NCI-H69 (cell line): ENCODE data around the gene DSG4.

Source experiments
- DNase-seq: peaks from one replicate; lab custom pipeline; 2025; lab: John Stamatoyannopoulos, UW

Gene DSG4

GRCh38 chr18:31447530-31448191 lies 71.1 kb downstream of the DSG4 start, which contains the start of gene DSG3:
Gene DSG3 (plus strand): TSS chr18:31447741. CDS start chr18:31447878, 137 bp downstream.
- DNase-seq: no peak

DNA sequence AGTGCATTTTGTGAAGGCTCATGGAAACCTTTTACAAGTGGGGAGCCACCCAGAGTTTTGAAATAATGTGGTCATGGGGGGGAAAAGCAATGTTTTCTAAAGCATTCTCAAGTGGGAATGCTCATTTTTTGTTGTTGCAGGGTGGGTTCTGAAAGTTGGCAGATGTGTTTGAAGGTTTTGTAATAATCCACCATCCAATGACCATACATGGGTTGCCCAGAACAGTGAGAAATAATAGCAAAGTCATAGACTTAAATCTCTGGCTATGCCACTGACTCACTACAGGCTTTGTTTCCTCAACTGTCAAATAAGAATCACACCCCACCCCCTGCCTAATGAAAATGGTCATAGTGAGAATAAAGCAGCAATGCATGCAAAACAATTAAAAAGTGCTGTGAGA lies 73.8 kb downstream of the DSG4 start:
- no peak for DNase-seq

GRCh38 chr18:31451625-31452024 lies 75.0 kb downstream of the DSG4 start:
- DNase-seq: no peak

GRCh38 chr18:31454066-31454708 lies 77.6 kb downstream of the DSG4 start:
- no peak for DNase-seq
